Adipocyte (in vitro differentiated cells): ENCODE data around the gene EML6.

Experiments used
- DNase-seq: peaks from one replicate; pipeline ENCODE4 v3.0.0-alpha.2; 2015; ENCODE audit warnings: low read depth
- H3K27me3 ChIP-seq: replicated peaks from 2 replicates; pipeline ENCODE4 v1.7.0; 2013; ENCODE audit warnings: mild to moderate bottlenecking, low read length, moderate library complexity; ENCODE audit not compliant: control insufficient read depth, insufficient read depth
- H3K36me3 ChIP-seq: 2 replicates; pipeline ENCODE4 v1.7.0; 2013; ENCODE audit warnings: low read length, mild to moderate bottlenecking, moderate library complexity; ENCODE audit not compliant: control insufficient read depth, insufficient read depth, severe bottlenecking
- H3K4me1 ChIP-seq: 2 replicates; pipeline ENCODE4 v1.7.0; 2013; ENCODE audit warnings: mild to moderate bottlenecking, low read length, moderate library complexity; ENCODE audit not compliant: control insufficient read depth, insufficient read depth
- H3K4me3 ChIP-seq: 2 replicates; pipeline ENCODE4 v1.7.0; 2013; ENCODE audit warnings: mild to moderate bottlenecking, low read length, moderate library complexity
- H3K9ac ChIP-seq: 2 replicates; pipeline ENCODE4 v1.7.0; 2013; ENCODE audit warnings: mild to moderate bottlenecking, low read length, moderate library complexity
- H3K9me3 ChIP-seq: 2 replicates; pipeline ENCODE4 v1.7.0; 2013; ENCODE audit warnings: mild to moderate bottlenecking, low read length, moderate library complexity; ENCODE audit not compliant: control insufficient read depth

EML6 gene

GRCh38 chr2:54709336-54709809 lies 14.1 kb upstream of the EML6 start:
- Histone ChIP-seq H3K36me3 (no peaks in the 10 kb centered on the region), H3K4me1 (peaks cover 2% of the 10 kb centered on the region), H3K9ac (peak overlapping the region; percentile 33), H3K27me3 (no peaks in the 10 kb centered on the region), H3K4me3 (peak overlapping the region; percentile 79), H3K9me3 (no peaks in the 10 kb centered on the region)
- DNase-seq = no peak

- DNase-seq = no peak
- Histone ChIP-seq H3K4me1 (no peaks in the 10 kb centered on the region), H3K9me3 (no peaks in the 10 kb centered on the region), H3K27me3 (no peaks in the 10 kb centered on the region), H3K9ac (no peak overlapping the region), H3K4me3 (no peak overlapping the region), H3K36me3 (no peaks in the 10 kb centered on the region)
Measured at GRCh38 chr2:54710216-54710615, 13.2 kb upstream of the EML6 start.

- no peaks in the 10 kb centered on the region for H3K27me3 ChIP-seq
- H3K9ac ChIP-seq = no peak overlapping the region
- no peaks in the 10 kb centered on the region for H3K9me3 ChIP-seq
- H3K36me3 ChIP-seq = no peaks in the 10 kb centered on the region
- no peak for DNase-seq
- no peak overlapping the region for H3K4me3 ChIP-seq
- no peaks in the 10 kb centered on the region for H3K4me1 ChIP-seq
Measured at GRCh38 chr2:54712516-54712915, 10.9 kb upstream of the EML6 start.

GRCh38 chr2:54714996-54715395 lies 8.5 kb upstream of the EML6 start:
- DNase-seq = no peak
- Histone ChIP-seq H3K4me1 (no peaks in the 10 kb centered on the region), H3K4me3 (no peak overlapping the region), H3K9me3 (no peaks in the 10 kb centered on the region), H3K36me3 (no peaks in the 10 kb centered on the region), H3K27me3 (no peaks in the 10 kb centered on the region), H3K9ac (no peak overlapping the region)

GRCh38 chr2:54716375-54716774 lies 7.1 kb upstream of the EML6 start:
- H3K36me3 ChIP-seq = no peaks in the 10 kb centered on the region
- DNase-seq = no peak
- no peak overlapping the region for H3K4me3 ChIP-seq
- H3K27me3 ChIP-seq = no peaks in the 10 kb centered on the region
- H3K9ac ChIP-seq = no peak overlapping the region
- no peaks in the 10 kb centered on the region for H3K9me3 ChIP-seq
- H3K4me1 ChIP-seq = no peaks in the 10 kb centered on the region

GRCh38 chr2:54720563-54720962 lies 2.9 kb upstream of the EML6 start:
- Histone ChIP-seq H3K4me1 (peaks cover 8% of the 10 kb centered on the region), H3K9me3 (no peaks in the 10 kb centered on the region), H3K36me3 (no peaks in the 10 kb centered on the region), H3K27me3 (no peaks in the 10 kb centered on the region), H3K9ac (no peak overlapping the region), H3K4me3 (no peak overlapping the region)
- no peak for DNase-seq

- no peaks in the 10 kb centered on the region for H3K27me3 ChIP-seq
Measured at GRCh38 chr2:54722641-54723040, 821 bp upstream of the EML6 start.

GRCh38 chr2:54723996-54724559 lies 616 bp downstream of the EML6 start:
- Histone ChIP-seq H3K36me3 (no peaks in the 10 kb centered on the region), H3K9ac (peak overlapping the region; percentile 78), H3K4me1 (peaks cover 8% of the 10 kb centered on the region), H3K9me3 (no peaks in the 10 kb centered on the region), H3K27me3 (no peaks in the 10 kb centered on the region), H3K4me3 (peak overlapping the region; percentile 92)
- DNase-seq = peak; percentile 51

More at GRCh38 chr2:54722641-54723040, 821 bp upstream of the EML6 start:
- Histone ChIP-seq H3K9me3 (no peaks in the 10 kb centered on the region), H3K4me3 (peak overlapping the region; percentile 92), H3K4me1 (peaks cover 8% of the 10 kb centered on the region), H3K36me3 (no peaks in the 10 kb centered on the region), H3K9ac (peak overlapping the region; percentile 90)
- peak; percentile 61 for DNase-seq

GRCh38 chr2:54724560-54725342 lies 1.3 kb downstream of the EML6 start:
- peak; percentile 52 for DNase-seq
- Histone ChIP-seq H3K9me3 (no peaks in the 10 kb centered on the region), H3K4me3 (peak overlapping the region; percentile 92), H3K27me3 (no peaks in the 10 kb centered on the region), H3K9ac (peak overlapping the region; percentile 78), H3K36me3 (no peaks in the 10 kb centered on the region), H3K4me1 (peaks cover 8% of the 10 kb centered on the region)

GRCh38 chr2:54725343-54726099 lies 2.1 kb downstream of the EML6 start:
- Histone ChIP-seq H3K4me1 (peaks cover 8% of the 10 kb centered on the region), H3K36me3 (no peaks in the 10 kb centered on the region), H3K27me3 (no peaks in the 10 kb centered on the region), H3K9ac (no peak overlapping the region), H3K4me3 (peak overlapping the region; percentile 92), H3K9me3 (no peaks in the 10 kb centered on the region)
- DNase-seq = peak; percentile 15

GRCh38 chr2:54726431-54726830 lies 3.0 kb downstream of the EML6 start:
- Histone ChIP-seq H3K4me1 (peaks cover 8% of the 10 kb centered on the region), H3K9me3 (no peaks in the 10 kb centered on the region), H3K27me3 (no peaks in the 10 kb centered on the region), H3K9ac (no peak overlapping the region), H3K36me3 (no peaks in the 10 kb centered on the region), H3K4me3 (no peak overlapping the region)
- no peak for DNase-seq
